Eye (tissue), 1 donor: ENCODE measurements around the gene CD46.

Source experiments
- DNase-seq: peaks from one replicate; pipeline ENCODE4 v3.0.0-alpha.2; 2015

Gene CD46

GRCh38 chr1:207799989-207800648 is 48.3 kb downstream of the CD46 start:
- no peak for DNase-seq

GRCh38 chr1:207801819-207802218 is 50.0 kb downstream of the CD46 start:
- no peak for DNase-seq

GRCh38 chr1:207803678-207804077 is 51.8 kb downstream of the CD46 start:
- DNase-seq = no peak

GRCh38 chr1:207804721-207805468 is 53.0 kb downstream of the CD46 start:
- DNase-seq = no peak

GRCh38 chr1:207805841-207806421 is 54.1 kb downstream of the CD46 start:
- no peak for DNase-seq

- no peak for DNase-seq
Observed at GRCh38 chr1:207806531-207807325, 54.9 kb downstream of the CD46 start.

- DNase-seq = no peak
Observed at GRCh38 chr1:207807326-207807689, 55.5 kb downstream of the CD46 start.

- DNase-seq = no peak
Observed at GRCh38 chr1:207807690-207808321, 56.0 kb downstream of the CD46 start.

- no peak for DNase-seq
Observed at GRCh38 chr1:207808322-207808705, 56.5 kb downstream of the CD46 start.

- DNase-seq = no peak
Observed at GRCh38 chr1:207808911-207809555, 57.2 kb downstream of the CD46 start.

GRCh38 chr1:207810173-207810572 is 58.3 kb downstream of the CD46 start:
- no peak for DNase-seq

- DNase-seq = no peak
Observed at GRCh38 chr1:207810606-207811295, 58.9 kb downstream of the CD46 start.

GRCh38 chr1:207811319-207811718 is 59.5 kb downstream of the CD46 start:
- no peak for DNase-seq

- DNase-seq = no peak
Observed at GRCh38 chr1:207811920-207812720, 60.3 kb downstream of the CD46 start.

- DNase-seq = no peak
Observed at GRCh38 chr1:207812778-207813511, 61.1 kb downstream of the CD46 start.

GRCh38 chr1:207813512-207813881 is 61.6 kb downstream of the CD46 start:
- DNase-seq = no peak

GRCh38 chr1:207813946-207814345 is 62.1 kb downstream of the CD46 start:
- no peak for DNase-seq

- DNase-seq = no peak
Observed at GRCh38 chr1:207814469-207814868, 62.6 kb downstream of the CD46 start.

GRCh38 chr1:207815466-207815865 is 63.6 kb downstream of the CD46 start:
- no peak for DNase-seq

GRCh38 chr1:207815913-207816291 is 64.0 kb downstream of the CD46 start:
- DNase-seq = no peak
